AG09309 (cell line): ENCODE results near the gene SMARCAL1.

Experiments
- DNase-seq: peaks from one replicate; pipeline ENCODE4 v3.0.0-alpha.2; 2010; ENCODE audit warnings: low read depth
- H3K4me3 ChIP-seq: 2 replicates; pipeline ENCODE4 v1.5.1; 2011; ENCODE audit warnings: mild to moderate bottlenecking, low read depth, low read length, moderate library complexity; ENCODE audit not compliant: control insufficient read depth
- TF ChIP-seq, protein P1 (sequence below): IDR thresholded peaks from 2 replicates; pipeline ENCODE4 v1.5.1; 2011; ENCODE audit warnings: mild to moderate bottlenecking, low read depth, low read length, inconsistent platforms; ENCODE audit not compliant: insufficient read depth, control insufficient read depth; ENCODE audit errors: missing control alignments

SMARCAL1 gene

DNA sequence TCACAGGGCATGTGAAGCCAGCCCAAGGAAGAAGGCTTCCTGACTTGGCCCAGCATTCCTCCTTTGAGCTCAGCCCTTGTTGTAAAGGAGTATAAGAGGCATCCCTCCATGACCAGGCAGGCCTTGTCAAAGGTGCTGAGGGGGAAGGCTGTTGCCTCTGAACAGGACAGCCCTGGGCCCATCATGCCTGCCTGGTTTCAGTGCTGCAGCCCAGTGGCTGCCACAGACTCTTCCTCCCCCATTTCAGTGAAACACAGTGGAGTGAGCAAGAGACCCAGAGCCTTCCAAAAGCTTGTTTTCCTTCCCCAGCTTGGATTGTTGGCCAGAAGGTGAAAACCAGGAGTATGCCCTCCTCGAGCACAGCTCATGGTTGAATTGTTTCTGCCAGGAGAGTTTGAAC is 66.5 kb downstream of the SMARCAL1 start:
- TF ChIP-seq, protein P1, sequence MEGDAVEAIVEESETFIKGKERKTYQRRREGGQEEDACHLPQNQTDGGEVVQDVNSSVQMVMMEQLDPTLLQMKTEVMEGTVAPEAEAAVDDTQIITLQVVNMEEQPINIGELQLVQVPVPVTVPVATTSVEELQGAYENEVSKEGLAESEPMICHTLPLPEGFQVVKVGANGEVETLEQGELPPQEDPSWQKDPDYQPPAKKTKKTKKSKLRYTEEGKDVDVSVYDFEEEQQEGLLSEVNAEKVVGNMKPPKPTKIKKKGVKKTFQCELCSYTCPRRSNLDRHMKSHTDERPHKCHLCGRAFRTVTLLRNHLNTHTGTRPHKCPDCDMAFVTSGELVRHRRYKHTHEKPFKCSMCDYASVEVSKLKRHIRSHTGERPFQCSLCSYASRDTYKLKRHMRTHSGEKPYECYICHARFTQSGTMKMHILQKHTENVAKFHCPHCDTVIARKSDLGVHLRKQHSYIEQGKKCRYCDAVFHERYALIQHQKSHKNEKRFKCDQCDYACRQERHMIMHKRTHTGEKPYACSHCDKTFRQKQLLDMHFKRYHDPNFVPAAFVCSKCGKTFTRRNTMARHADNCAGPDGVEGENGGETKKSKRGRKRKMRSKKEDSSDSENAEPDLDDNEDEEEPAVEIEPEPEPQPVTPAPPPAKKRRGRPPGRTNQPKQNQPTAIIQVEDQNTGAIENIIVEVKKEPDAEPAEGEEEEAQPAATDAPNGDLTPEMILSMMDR: no peak
- DNase-seq: no peak
- H3K4me3 ChIP-seq: no peak overlapping the region

DNA sequence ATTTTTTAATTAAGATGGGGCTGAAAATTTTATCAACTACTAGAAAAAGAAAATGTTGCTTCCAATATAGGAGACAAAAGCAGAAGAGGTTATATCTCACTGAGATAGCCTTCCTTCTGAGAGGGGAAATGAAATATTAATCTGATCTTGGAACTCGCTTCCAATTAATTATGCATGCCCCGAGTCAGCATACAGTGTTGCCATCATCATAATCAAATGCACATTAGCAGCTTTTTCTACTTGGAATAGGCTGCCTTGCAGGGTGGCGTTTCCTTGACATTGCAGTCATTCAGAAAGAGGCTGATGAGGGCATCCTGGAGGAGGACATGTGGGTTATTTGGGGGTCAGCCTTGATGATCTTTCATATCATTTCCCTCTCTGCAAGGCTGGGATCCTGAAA is 67.9 kb downstream of the SMARCAL1 start:
- TF ChIP-seq, protein P1: no peak
- DNase-seq: no peak

DNA sequence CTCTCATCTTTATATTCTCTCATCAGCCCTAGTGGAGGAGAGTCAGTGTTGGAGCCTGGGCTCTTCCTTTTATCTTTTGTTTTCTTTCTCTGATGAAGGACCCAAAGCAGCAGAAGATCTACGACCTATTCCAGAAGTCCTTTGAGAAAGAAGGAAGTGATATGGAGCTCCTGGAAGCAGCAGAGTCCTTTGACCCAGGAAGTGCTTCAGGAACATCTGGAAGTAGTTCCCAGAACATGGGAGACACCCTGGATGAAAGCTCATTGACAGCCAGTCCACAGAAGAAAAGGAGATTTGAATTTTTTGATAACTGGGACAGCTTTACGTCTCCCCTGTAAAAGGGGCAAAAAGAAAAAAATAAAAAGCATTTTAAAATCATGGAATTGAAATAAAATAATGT is 70.4 kb downstream of the SMARCAL1 start:
- no peak for DNase-seq
- H3K4me3 ChIP-seq: no peak overlapping the region
- TF ChIP-seq, protein P1: no peak

More for the DNA sequence above, 67.9 kb downstream of the SMARCAL1 start:
- H3K4me3 ChIP-seq: no peak overlapping the region

DNA sequence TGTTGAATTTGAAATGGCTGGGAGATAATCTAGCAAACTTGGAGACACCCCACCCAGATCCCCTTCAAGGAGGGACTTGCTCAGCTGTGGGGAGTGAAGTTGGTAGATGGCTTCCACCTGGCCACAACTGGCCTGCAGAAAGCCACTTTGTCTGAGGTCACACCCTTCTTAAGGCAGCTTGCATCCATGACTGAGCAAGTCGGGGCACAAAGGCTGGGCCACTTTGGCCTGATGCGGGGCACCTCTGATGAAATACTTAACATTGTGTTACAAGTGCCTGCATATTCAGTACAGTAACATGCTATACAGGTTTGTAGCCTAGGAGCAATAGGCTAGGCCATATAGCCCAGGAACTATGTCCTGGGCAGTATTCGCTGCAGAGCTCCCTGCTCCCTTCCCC is 73.0 kb downstream of the SMARCAL1 start:
- TF ChIP-seq, protein P1: no peak
- DNase-seq: no peak
- H3K4me3 ChIP-seq: no peak overlapping the region

DNA sequence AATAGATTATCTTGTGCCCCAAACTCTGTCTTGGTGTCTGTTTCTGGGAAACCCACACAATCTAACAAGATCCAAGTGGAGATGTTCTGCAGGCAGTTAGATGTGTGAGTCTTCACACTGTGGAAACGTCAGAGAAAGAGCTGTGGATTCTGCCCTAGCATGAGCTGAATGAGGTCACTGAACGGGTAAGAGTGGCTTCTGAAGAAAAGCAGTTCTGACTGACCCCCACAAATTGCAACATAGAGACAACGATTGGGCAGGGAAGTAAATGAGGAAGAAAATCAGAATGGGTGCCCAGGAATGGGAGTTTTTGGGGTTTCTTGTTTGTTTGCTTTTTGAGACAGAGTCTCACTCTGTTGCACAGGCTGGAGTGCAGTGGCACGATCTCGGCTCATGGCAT is 73.5 kb downstream of the SMARCAL1 start:
- no peak overlapping the region for H3K4me3 ChIP-seq
- DNase-seq: no peak
- TF ChIP-seq, protein P1: no peak

DNA sequence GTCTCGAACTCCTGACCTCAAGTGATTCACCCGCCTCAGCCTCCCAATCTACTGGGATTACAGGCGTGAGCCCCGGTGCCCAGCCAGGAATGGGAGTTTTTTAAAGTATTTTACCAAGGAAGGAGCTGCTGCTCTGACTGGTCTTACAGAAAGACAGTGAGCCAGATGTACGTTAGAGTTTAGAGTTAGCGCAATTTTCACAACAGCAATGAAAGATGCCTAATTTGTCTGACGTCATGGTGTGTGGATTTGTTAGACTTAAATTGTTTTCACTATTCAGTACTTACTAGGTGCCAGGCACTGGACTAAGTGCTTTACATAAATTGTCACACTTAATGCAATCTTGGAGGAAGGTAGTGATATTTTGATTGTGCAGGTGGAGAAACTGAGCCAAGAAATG is 74.0 kb downstream of the SMARCAL1 start:
- no peak for DNase-seq
- TF ChIP-seq, protein P1: no peak
- H3K4me3 ChIP-seq: no peak overlapping the region

DNA sequence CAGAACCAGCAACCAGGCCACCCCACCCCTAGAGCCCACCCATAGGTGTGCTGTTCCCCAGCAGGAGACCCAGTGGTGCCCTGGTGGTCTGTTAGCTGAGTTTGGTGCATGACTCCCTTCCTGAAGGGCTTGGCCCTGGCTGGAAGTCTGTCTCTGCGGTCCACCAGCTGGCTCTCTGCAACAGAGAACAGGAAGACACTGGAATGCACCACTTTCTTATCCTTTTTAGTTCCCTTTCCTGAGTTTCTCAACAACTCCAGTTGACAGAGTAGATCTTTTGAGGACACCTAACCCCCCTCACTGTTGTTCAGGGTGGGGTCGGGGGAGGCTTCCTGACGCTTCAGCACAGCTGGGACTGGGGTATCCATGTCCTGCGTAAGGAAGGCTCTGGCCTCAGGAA is 74.4 kb downstream of the SMARCAL1 start:
- H3K4me3 ChIP-seq: no peak overlapping the region
- DNase-seq: no peak
- TF ChIP-seq, protein P1: no peak
